HG02759 (cell line): ENCODE measurements around the gene GIMAP8.

ENCODE experiments used
- ATAC-seq: cut with Tn5 transposase; IDR thresholded peaks from one replicate; pipeline ENCODE4 v1.9.1; 2021; ENCODE audit warnings: mild to moderate bottlenecking, moderate library complexity; ENCODE audit not compliant: unreplicated experiment

GIMAP8 gene

GRCh38 chr7:150410680-150411346 is 39.6 kb upstream of the GIMAP8 start:
- ATAC-seq: no peak

GRCh38 chr7:150411606-150412005 is 38.8 kb upstream of the GIMAP8 start:
- no peak for ATAC-seq

- no peak for ATAC-seq
These were observed 38.4 kb upstream of the GIMAP8 start for GRCh38 chr7:150412016-150412415.

GRCh38 chr7:150412518-150413488 is 37.6 kb upstream of the GIMAP8 start:
- ATAC-seq: no peak

GRCh38 chr7:150413640-150414081 is 36.8 kb upstream of the GIMAP8 start:
- no peak for ATAC-seq

GRCh38 chr7:150415161-150416153 is 35.0 kb upstream of the GIMAP8 start:
- no peak for ATAC-seq

- ATAC-seq: no peak
These were observed 33.2 kb upstream of the GIMAP8 start for GRCh38 chr7:150417239-150417638.

- no peak for ATAC-seq
These were observed 32.6 kb upstream of the GIMAP8 start for GRCh38 chr7:150417863-150418262.

GRCh38 chr7:150420242-150420641 is 30.2 kb upstream of the GIMAP8 start:
- no peak for ATAC-seq

- ATAC-seq: peak; percentile 98
These were observed 29.3 kb upstream of the GIMAP8 start for GRCh38 chr7:150420987-150421674.

- ATAC-seq: no peak
These were observed 28.6 kb upstream of the GIMAP8 start for GRCh38 chr7:150421831-150422230.

GRCh38 chr7:150425670-150426069 is 24.8 kb upstream of the GIMAP8 start:
- ATAC-seq: no peak

- ATAC-seq: peak; percentile 78
These were observed 21.6 kb upstream of the GIMAP8 start for GRCh38 chr7:150428671-150429451.

- no peak for ATAC-seq
These were observed 20.7 kb upstream of the GIMAP8 start for GRCh38 chr7:150429699-150430098.

GRCh38 chr7:150430465-150431085 is 19.9 kb upstream of the GIMAP8 start:
- ATAC-seq: no peak

- no peak for ATAC-seq
These were observed 18.4 kb upstream of the GIMAP8 start for GRCh38 chr7:150431839-150432658.

- peak; percentile 21 for ATAC-seq
These were observed 17.2 kb upstream of the GIMAP8 start for GRCh38 chr7:150432915-150433892.
